Measurements from ENCODE around the gene C1orf53. TPM values are rescaled to one million over a fixed set of nuclear protein-coding genes. Genes with fewer than 3 reads are reported as not detected.
A peak's percentile ranks its signal among the peaks of the same experiment; 100 is the strongest.

Gene C1orf53
- total and polyA plus RNA-seq, 2 donors (not counting 1 experiment from before 2014, with no cell fraction given), result 0.24 TPM; not detected in 1

- peak overlapping the region; percentile 73 for H3K4me3 Mint-ChIP-seq
- Histone ChIP-seq H3K4me3 (ENCODE audit: control extremely low read depth in 1 of 5, extremely low read depth in 1 of 5, insufficient read depth in 1 of 5, low read depth in 2 of 5, low read length in 4 of 5) (peak overlapping the region in 1 of 5 experiments; percentile 11), H3K79me2 (ENCODE audit: control insufficient read depth, insufficient read depth, low read length) (no peaks in the 10 kb centered on the region), H3K27me3 (replicated peaks in 1 of 4; ENCODE audit: control extremely low read depth in 1 of 4, control insufficient read depth in 3 of 4, insufficient read depth in 4 of 4, low read length in 3 of 4) (peaks cover 6 to 92% (median 89%) of the 10 kb centered on the region in 4 experiments), H3K4me1 (ENCODE audit: control insufficient read depth in 2 of 2, insufficient read depth in 2 of 2, low read length in 2 of 2) (peaks cover 55 to 65% of the 10 kb centered on the region in 2 donors), H3K9ac (ENCODE audit: low read length) (no peak overlapping the region), H3K9me3 (ENCODE audit: control extremely low read depth in 1 of 3, control insufficient read depth in 2 of 3, insufficient read depth in 1 of 3, low read length in 2 of 3) (peaks cover 0 to 49% (median under 1%) of the 10 kb centered on the region in 3 donors), H4K20me1 (ENCODE audit: control insufficient read depth, insufficient read depth, low read length, poor library complexity, severe bottlenecking) (no peaks in the 10 kb centered on the region), H3K27ac (ENCODE audit: low read length in 2 of 2) (no peak overlapping the region), H3K36me3 (replicated peaks in 1 of 2; ENCODE audit: control extremely low read depth in 1 of 2, control insufficient read depth in 1 of 2, extremely low read depth in 1 of 2, insufficient read depth in 2 of 2, low read length in 1 of 2) (no peaks in the 10 kb centered on the region), H3K4me2 (replicated peaks; ENCODE audit: low read depth, low read length, poor library complexity, severe bottlenecking) (peak overlapping the region; percentile 62), H2AFZ (ENCODE audit: insufficient read depth, low read depth, low read length, poor library complexity, severe bottlenecking) (peak overlapping the region; percentile 1)
- ATAC-seq (ENCODE audit: low read depth) (no peak), DNase-seq (peak; percentile 57)
- intact Hi-C loops (cut with micrococcal nuclease), result no loop called here
- H3K27me3 Mint-ChIP-seq, result peaks cover 83% of the 10 kb centered on the region
- CTCF ChIA-PET, result interaction anchor here (0.6 to 3.0 kb wide), 5 partner anchors 8 to 364 kb away, joined by 3 to 17 read pairs (median 4); partner anchors contain the start of gene C1orf53
- POLR2A ChIA-PET, result no interaction called here
- 12% methylated on average over 34 of the region's 37 CpGs for WGBS (ENCODE audit: insufficient coverage)
- H3K9me3 Mint-ChIP-seq (ENCODE audit: insufficient read depth), result no peaks in the 10 kb centered on the region
- H3K4me1 Mint-ChIP-seq, result peaks cover 52% of the 10 kb centered on the region
- TF ChIP-seq EZH2 (IDR thresholded peaks at IDR 0.05; ENCODE audit: borderline replicate concordance, insufficient read depth, low read depth, low read length, poor library complexity, severe bottlenecking), result peak; percentile 79
- TF ChIP-seq CTCF (IDR thresholded peaks at IDR 0.05), result no peak
- peak overlapping the region; percentile 15 for H3K27ac Mint-ChIP-seq
Measured at GRCh38 chr1:197910120-197910991, 7.9 kb downstream of the C1orf53 start.

Data from B cell (primary cell).